CD4-positive, alpha-beta T cell treated with Interleukin-6 for 4 hours (primary cell): ENCODE data around the gene CAMK4.

ENCODE experiments used
- DNase-seq: peaks from one replicate; pipeline ENCODE4 v3.0.0-alpha.2; 2020; ENCODE audit warnings: mixed read lengths

CAMK4 gene

GRCh38 chr5:111498346-111498745, 274.2 kb downstream of the CAMK4 start:
- DNase-seq: no peak

GRCh38 chr5:111502956-111503355, 278.8 kb downstream of the CAMK4 start:
- DNase-seq: no peak

GRCh38 chr5:111505096-111505495, 280.9 kb downstream of the CAMK4 start:
- DNase-seq: no peak

GRCh38 chr5:111507276-111507675, 283.1 kb downstream of the CAMK4 start:
- no peak for DNase-seq

- no peak for DNase-seq
These were observed 284.9 kb downstream of the CAMK4 start for GRCh38 chr5:111509119-111509518.

GRCh38 chr5:111511174-111511830, 287.1 kb downstream of the CAMK4 start:
- DNase-seq: no peak

- no peak for DNase-seq
These were observed 287.7 kb downstream of the CAMK4 start for GRCh38 chr5:111511831-111512374.

- DNase-seq: peak; percentile 96
These were observed 288.4 kb downstream of the CAMK4 start, which contains the start of gene STARD4 for GRCh38 chr5:111512375-111513130. Gene STARD4 (minus strand): TSS chr5:111512535. CDS start chr5:111507433, 5,102 bp downstream.

- DNase-seq: no peak
These were observed 288.9 kb downstream of the CAMK4 start for GRCh38 chr5:111513131-111513520.

- DNase-seq: no peak
These were observed 289.9 kb downstream of the CAMK4 start for GRCh38 chr5:111514087-111514486.

GRCh38 chr5:111517853-111518501, 293.8 kb downstream of the CAMK4 start:
- DNase-seq: no peak

GRCh38 chr5:111518777-111519176, 294.6 kb downstream of the CAMK4 start:
- no peak for DNase-seq

GRCh38 chr5:111520908-111521307, 296.7 kb downstream of the CAMK4 start:
- no peak for DNase-seq

- no peak for DNase-seq
These were observed 303.9 kb downstream of the CAMK4 start for GRCh38 chr5:111528056-111528455.

- DNase-seq: peak; percentile 87
These were observed 306.1 kb downstream of the CAMK4 start for GRCh38 chr5:111530298-111530740.

GRCh38 chr5:111532886-111533582, 308.9 kb downstream of the CAMK4 start:
- DNase-seq: no peak

GRCh38 chr5:111535879-111536549, 311.8 kb downstream of the CAMK4 start:
- DNase-seq: no peak

GRCh38 chr5:111537141-111538024, 313.2 kb downstream of the CAMK4 start:
- no peak for DNase-seq
